Activated naive CD4-positive, alpha-beta T cell (primary cell): ENCODE measurements around the gene RNF17.

ENCODE experiments used
- DNase-seq, 4 experiments: peaks; one replicate each; lab custom pipeline; 2025; lab: John Stamatoyannopoulos, UW

Gene RNF17

DNA sequence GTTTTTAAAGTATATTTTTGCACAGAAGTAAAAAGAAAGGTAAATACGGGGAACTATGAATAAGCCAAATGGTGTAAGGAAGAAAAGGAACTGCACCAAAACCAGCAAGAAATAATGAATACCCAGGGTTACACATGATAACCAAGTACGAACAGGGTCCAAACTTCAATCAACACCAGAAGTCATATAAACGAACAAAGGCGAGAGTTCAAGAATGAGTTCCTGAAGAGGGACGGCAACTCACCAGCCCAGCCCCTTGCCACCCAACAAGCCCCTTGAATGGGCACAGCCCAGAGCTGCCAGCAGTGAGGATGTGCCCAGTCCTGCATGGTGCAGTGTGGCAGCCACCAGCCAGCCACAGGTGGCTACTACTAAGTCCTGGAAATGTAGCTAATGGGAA, 132.1 kb downstream of the RNF17 start:
- DNase-seq, result no peak

DNA sequence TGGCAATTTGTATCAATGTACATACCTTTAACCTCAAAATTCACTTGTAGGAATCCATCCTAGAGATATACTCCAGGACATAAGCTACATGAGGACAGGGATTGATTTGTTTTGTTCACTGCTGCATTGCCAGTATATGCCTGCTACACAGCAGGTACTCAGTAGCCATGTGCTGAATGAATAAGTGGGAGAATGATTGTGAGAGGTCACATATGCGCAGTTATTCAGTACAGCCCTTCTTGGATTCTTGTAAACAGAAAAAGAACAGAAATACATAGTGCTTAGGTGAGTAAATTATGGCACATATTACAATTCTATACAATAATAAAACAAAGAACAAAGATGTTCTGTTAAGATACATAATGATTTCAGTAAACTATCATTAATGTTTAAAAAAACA, 133.3 kb downstream of the RNF17 start:
- no peak for DNase-seq

DNA sequence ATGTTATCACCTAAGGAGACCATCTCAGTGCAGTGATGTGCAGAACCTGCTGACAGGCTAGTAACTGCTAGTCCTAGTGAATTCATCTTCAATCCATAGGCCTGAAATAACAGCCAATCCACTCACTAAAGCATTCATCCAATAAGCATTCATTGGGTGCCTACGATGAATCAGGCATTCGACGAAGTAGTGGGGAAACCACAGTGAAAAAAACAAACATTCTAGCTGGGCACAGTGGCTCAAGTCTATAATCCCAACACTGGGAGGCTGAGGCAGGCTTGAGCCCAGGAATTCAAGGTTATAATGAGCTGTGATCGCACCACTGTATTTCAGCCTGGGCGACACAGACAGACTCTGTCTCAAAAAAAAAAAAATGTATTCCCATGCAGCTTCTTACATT, 135.6 kb downstream of the RNF17 start:
- DNase-seq, result no peak

DNA sequence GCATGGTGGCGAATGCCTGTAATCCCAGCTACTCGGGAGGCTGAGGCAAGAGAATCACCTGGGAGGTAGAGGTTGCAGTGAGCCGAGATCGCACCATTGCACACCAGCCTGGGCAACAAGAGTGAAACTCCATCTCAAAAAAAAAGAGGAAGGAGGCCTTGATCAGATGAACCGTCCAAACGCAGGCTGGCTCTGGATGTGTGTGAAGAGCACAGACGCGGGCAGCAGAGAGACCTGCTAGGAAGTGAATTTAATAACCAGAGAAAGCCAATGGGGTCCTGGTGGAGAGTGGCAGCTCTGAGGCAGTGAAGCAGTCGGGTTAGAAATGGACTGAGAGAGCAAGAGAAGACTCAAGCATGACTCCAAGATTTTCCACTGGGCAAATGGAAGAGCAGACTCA, 136.5 kb downstream of the RNF17 start:
- no peak for DNase-seq

DNA sequence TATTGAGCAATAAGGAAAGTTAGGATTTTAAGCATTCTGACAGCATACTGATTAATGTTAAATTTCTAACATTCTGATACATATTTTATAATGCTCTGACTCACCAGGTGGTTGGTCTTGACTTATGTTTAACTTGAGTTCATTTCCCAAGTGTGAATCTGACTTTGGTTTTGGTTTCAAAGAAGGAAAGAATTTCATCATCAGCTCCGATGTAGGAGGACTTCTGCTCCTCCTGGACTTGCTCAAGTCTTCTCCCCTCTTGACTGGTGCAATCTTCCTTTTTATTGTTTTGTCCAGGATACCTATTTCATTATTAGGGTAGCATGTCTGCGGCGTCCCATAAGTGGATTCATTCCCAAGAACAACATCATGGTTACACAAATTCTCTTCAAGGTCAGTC, 141.3 kb downstream of the RNF17 start:
- DNase-seq, result no peak

DNA sequence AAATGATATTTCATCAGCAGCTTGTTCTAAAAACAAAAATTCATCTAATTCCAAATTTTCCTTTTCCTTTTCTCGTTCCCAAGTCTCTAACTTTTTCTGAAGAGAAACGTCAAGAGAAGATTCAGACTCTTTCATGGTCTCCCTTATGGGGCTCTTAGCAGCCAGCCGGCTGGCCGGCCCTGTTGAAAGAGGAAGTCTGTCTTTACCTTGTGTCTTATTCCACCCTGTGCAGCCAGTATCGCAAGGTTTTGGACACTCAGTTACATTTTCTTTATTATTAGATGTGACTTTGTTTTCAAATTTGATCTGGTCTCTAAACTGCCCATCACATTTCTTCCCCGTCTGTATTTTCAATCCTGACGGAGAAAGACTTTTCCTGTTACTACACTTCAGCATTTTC, 142.3 kb downstream of the RNF17 start:
- DNase-seq, result no peak

DNA sequence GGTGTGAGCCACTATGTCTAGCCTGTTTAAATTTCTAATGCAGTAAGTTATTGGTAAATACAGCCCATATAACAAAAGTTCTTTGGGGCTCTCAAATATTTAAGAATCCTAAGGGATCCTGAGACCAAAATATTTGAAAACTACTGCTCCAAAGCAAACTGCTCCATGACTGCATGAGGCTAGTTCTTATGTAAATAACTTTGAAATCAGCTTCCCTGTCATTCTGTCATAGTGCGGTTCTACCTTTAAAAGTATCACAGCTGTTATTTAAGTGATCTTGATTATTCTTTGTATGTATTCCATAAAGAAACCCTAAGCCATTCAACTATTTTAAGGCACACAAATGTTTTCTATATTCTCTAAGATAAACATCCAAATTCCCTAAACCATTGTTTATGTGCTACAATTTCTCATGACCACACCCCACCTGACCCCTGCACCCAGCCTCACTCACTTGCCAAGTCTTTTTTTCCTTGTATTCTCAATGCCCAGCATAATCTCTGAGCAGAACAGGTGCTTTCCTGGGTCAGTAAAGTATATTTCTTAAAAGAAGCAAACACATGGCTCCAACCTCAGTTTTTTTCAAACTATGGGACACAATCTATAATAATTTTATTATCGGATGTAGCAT, 146.6 kb downstream of the RNF17 start:
- DNase-seq, result no peak

DNA sequence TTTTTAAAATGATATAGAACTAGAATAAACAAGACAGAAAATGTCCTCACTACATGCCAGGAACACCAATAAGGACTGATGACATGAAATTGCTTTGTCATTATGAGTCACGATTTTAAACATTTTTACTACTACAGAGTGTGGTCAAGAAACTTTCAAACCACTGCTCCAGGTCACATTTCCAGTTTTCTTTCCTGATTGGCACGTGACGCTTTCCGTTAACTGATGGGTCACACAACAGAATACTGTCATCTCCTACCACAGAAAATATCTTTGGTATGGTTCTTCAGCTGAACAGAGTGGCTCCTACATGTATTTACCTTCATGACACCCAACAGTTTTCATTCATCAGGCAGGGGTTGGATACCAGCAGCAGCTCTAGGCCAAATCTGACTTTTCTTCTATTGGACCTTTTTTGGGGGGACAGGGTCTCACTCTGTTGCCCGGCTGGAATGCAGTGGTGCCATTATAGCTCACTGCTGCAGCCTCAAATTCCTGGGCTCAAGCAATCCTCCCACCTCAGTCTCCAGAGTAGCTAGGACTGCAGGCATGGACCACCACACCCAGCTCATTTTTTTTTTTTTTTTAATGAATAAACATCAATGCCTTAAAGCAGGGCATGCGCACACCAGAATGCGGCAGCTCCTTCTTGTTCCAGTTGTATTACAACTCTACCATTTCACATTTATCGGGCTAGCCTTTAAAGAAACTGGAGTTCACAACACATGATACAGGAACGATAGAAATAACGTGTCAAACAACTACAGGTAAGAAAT, 147.4 kb downstream of the RNF17 start:
- no peak for DNase-seq

DNA sequence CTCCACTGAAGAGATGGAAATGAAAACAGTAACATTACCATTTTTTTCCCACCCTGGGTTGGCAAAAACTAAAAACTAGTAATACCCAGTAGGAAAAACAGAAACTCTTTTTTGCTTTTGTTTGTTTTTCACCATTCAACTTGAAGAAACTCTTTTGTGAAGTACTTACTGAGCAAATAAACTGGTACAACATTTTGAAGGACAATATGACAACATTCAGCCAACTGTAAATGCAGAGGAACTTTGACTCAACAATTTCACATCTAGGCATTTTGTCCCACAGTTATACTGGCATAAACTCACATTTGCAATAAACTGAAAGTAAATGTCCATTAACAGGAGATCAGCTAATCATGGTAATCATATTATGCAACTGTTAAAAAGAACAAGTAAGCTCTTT, 152.5 kb downstream of the RNF17 start:
- DNase-seq, result no peak

DNA sequence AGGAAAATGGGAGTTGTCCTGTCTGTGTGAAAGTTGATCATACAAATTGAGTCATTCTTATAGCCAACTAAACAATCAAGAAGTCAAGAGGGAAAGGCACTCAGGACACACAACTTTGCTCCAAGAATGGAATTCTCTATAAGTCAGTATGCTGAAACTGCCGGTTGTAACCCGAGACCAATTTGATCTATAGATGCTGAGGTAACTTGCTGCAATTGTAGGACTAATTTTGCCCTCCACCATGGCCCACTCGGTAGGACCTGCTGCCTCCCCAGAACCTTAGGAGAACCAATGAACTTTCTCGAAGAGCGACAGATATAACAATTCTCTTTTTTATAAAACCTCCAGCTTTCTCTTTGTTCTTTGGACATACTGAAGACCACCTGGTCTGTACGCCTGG, 157.0 kb downstream of the RNF17 start:
- DNase-seq, result no peak

DNA sequence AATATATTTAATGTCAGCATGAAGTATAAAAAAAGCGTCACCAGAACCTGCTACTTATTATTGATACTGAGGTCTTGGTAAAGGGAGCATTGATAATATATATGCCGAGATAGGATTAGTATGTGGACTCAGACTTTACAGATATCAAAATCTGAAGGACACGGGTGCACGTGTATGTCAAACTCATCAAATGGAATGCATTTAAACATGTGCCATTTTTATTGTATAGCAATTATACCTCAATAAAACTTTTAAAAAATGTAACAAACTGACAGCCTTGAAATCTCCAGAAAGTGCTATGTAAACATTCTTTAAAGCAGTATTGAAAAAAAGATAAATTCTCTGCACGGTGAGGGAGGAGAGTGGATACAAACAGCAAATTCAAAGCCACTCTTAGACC, 157.9 kb downstream of the RNF17 start:
- DNase-seq, result no peak

DNA sequence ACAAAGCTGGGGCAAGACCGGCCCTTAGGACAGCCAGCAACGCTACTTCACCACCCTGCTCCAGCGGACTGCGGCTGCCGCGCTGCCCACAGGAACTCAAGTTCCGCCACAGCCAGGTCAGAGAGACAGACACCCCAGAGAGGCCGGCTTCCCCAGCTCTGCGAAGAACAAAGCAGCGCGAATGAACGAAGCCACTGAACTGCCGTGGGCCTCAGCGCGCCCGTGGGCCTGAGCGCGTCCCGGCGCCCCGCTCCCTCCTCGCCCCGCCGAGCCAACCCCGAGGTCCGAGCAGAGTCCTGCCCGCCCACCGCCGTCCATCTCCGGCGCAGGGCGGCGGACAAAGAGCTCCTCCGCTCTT, 158.4 kb downstream of the RNF17 start:
- DNase-seq, result no peak

DNA sequence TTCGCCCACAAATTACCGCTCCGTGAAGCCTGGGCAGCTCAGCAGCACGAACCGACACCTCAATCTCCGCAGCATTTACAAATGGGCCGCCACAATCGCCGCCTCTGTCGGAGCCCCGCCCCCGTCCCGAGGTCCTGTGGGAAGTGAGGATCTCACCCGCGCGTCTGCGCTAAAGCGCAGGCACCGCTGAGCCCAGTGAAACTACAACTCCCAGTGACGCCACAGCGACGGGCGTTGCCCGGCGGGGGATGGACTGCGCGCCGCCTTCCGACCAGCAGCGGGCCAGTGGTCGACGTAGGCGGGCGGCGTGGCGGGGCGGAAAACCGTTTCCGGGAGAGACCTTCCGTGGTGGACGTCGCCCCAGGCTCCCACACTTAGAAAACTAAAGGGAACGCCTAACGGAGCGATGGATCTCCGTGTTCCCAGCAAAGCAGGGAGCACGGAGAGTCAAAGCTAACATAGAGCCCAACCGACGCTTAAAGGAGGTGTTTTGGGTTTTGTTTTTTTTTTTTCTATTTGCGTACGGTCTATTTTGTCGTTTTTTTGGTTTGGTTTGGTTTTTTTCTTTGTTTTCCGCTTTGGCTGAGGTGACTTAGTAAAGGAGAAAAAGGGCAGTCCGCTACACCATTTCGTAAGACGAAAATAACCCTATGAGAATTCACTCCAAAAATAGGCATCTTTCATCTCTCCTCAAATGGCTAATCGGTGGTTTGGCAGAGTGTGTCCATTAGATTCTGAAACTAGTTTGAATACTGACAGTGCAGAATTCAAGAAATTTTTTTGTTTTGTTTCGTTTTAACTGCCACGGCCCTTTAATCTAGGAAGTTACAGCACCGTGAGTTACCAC, 159.0 kb downstream of the RNF17 start:
- peak; percentile 68 to 87 (median 79) for DNase-seq

DNA sequence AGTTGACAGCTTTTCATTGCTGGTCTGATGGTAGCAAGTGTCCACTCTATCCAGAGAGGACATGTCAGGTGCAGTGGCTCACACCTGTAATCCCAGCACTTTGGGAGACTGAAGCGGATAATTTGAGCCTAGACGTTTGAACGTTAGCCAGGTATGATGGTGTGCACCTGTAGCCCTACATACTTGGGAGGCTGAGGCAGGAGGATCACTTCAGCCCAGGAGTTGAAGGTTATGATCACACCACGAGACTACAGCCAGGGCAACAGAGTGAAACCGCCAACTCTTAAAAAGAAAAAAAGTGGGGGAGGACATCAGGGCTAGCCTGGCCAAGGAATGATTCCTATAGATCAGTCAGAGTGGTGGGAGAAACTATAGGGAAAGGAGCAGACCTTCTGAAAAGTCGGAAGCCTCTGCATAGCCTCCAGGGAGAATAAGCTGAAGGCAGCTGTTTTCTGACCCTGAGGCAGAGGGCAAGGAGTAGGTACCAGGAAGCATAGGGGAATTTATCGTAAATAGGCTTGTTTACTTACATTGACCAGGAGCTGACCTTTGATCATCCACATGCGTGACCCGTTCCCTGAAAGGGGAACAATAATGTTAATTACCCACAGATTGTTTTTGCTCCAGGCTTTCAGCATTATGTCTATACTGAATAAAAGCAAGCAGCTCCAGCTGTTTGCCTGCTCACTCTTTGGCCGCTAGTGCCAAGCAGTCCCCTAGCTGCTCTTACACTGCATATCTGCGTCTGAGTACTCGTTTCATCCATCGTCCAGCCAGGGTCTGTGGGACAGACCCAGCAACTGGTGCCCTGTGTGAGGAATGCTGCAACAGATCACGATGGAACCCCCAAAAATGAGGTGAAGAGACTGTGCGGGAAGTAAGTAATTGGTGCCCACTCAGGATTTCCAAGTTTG, 161.6 kb downstream of the RNF17 start:
- DNase-seq, result no peak

DNA sequence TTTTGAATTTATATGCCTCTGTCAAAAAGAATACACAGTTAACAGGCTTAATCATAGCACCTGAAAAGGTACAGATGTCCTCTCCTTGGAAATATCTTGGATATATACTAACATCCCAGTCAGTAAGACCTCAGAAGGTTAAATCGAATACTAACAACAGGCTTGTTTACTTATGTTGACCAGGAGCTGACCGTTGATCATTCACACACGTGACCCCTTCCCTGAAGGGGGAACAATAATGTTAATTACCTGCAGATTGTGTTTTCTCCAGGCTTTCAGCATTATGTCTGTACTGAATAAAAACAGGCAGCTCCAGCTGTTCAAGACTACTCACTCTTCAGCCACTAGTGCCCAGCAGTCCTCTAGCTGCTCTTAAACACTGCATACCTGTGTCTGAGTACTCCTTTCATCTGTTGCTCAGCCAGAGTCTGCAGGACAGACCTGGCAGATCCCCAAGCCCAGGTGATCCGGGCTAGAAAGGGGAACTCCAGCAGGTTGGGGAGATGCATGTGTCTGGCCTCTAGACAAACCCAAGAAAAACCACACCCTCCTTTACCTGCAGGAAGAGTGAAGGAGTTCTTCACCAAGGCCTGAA, 163.9 kb downstream of the RNF17 start:
- DNase-seq, result no peak

DNA sequence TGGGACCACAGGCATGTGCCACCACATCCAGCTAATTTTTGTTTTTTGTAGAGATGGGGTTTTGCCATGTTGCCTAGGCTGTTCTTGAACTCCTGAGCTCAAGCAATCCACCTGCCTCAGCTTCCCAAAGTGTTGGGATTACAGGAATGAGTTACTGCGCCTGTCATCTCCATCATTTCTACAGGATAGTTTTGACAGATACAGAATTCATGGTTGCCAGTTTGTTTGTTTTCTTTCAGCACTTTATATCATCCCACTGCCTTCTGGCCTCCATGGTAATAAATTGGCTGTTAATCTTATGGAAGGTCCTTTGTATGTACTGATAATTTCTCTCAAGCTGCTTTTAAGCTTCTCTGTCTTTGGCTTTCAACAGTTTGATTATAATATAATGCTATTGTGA, 165.2 kb downstream of the RNF17 start:
- DNase-seq, result no peak
